HCT116 (cell line): ENCODE results near the gene CCDC177. TPM values are rescaled to one million over a fixed set of nuclear protein-coding genes. Genes with fewer than 3 reads are reported as not detected.

ENCODE experiments used
- ATAC-seq: fragments of 200-7000 bp; cut with Tn5 transposase; 2 replicates; pipeline ENCODE4 v1.9.1; 2020; ENCODE audit warnings: mild to moderate bottlenecking, moderate library complexity
- BruUV-seq: library from RNA; stranded (reverse); fragments of 400-500 nt; replicated peaks from 2 replicates; lab custom pipeline; 2021; lab: Mats Ljungman, UMichigan
- CTCF ChIA-PET: fragments of 300-600 bp; sonication (Branson Sonifier 250); formaldehyde crosslinking; loops from one replicate; lab custom pipeline; 2021; ENCODE audit warnings: antibody characterized with exemption; lab: Charles Lee
- POLR2A ChIA-PET: fragments of 300-600, 350-600 bp; sonication (Branson Sonifier 250); formaldehyde crosslinking; loops from one replicate; lab custom pipeline; 2021; ENCODE audit warnings: antibody characterized with exemption; lab: Charles Lee
- RAD21 ChIA-PET, 2 experiments: fragments of 300-600 bp; sonication (Branson Sonifier 250); formaldehyde crosslinking; loops; one replicate each; lab custom pipeline; 2023; ENCODE audit warnings: low total read pairs in 2 of 2; ENCODE audit not compliant: uncharacterized antibody in 2 of 2, unreplicated experiment in 2 of 2, low non-redundant PET in 1 of 2; lab: Charles Lee
- DNase-seq: peaks from one replicate; pipeline ENCODE4 v3.0.0-alpha.2; 2010; ENCODE audit warnings: low read depth, low spot score
- H2AFZ ChIP-seq: fragments of 200-600 bp; shearing (Covaris generic), sonication (generic); 2 replicates; pipeline ENCODE4 v1.6.1; 2017; ENCODE audit warnings: low read depth, mixed run types, mixed read lengths, antibody characterized with exemption, low read length; ENCODE audit not compliant: poor library complexity, severe bottlenecking
- H3K27ac ChIP-seq: 2 replicates; pipeline ENCODE4 v1.5.1; 2012; ENCODE audit warnings: low read depth, low read length
- H3K27me3 ChIP-seq: fragments of 200-600 bp; sonication (generic); 2 replicates; pipeline ENCODE4 v1.6.1; 2016; ENCODE audit warnings: mixed run types, low read length, mixed read lengths; ENCODE audit not compliant: insufficient read depth
- H3K36me3 ChIP-seq, 2 experiments: fragments of 200-500 bp in 1 of 2; fragments of 200-600 bp in 1 of 2; sonication (Bioruptor generic) in 1 of 2; sonication (generic) in 1 of 2; 2 replicates each; pipeline versions ENCODE4 v1.5.1 to v1.6.1; 2014 to 2016; ENCODE audit warnings: low read length in 2 of 2, inconsistent platforms in 1 of 2, mixed read lengths in 1 of 2, mixed run types in 1 of 2; ENCODE audit not compliant: insufficient read depth in 2 of 2, control insufficient read depth in 1 of 2
- H3K4me1 ChIP-seq, 2 experiments: fragments of 200-600 bp in 1 of 2; sonication (generic) in 1 of 2; 2 replicates each; pipeline versions ENCODE4 v1.5.1 to v1.6.1; 2012 to 2017; ENCODE audit warnings: low read length in 2 of 2, inconsistent platforms in 1 of 2, mild to moderate bottlenecking in 1 of 2, mixed read lengths in 1 of 2, mixed run types in 1 of 2, moderate library complexity in 1 of 2; ENCODE audit not compliant: insufficient read depth in 2 of 2, control insufficient read depth in 1 of 2
- H3K4me2 ChIP-seq: fragments of 200-600 bp; sonication (generic); 2 replicates; pipeline ENCODE4 v1.6.1; 2017; ENCODE audit warnings: mixed run types, low read length, mixed read lengths
- H3K4me3 ChIP-seq, 2 experiments: fragments of 200-600 bp in 1 of 2; sonication (generic) in 1 of 2; replicated peaks in 1 of 2; 2 replicates each; pipeline ENCODE4 v1.5.1; 2011 to 2016; ENCODE audit warnings: low read length in 2 of 2, control low read depth in 1 of 2, low read depth in 1 of 2, mild to moderate bottlenecking in 1 of 2, mixed read lengths in 1 of 2, mixed run types in 1 of 2
- H3K79me2 ChIP-seq: fragments of 200-600 bp; sonication (generic); 2 replicates; pipeline ENCODE4 v1.6.1; 2017; ENCODE audit warnings: mild to moderate bottlenecking, mixed run types, low read length, moderate library complexity, mixed read lengths; ENCODE audit not compliant: insufficient read depth
- H3K9ac ChIP-seq: fragments of 200-600 bp; sonication (generic); 2 replicates; pipeline ENCODE4 v1.6.1; 2016; ENCODE audit warnings: low read length, mixed read lengths
- H3K9me2 ChIP-seq: fragments of 200-600 bp; sonication (generic), shearing (Covaris generic); 2 replicates; pipeline ENCODE4 v1.6.1; 2017; ENCODE audit warnings: mixed run types, mild to moderate bottlenecking, moderate library complexity; ENCODE audit not compliant: insufficient read depth
- H3K9me3 ChIP-seq, 2 experiments: fragments of 200-500 bp in 1 of 2; fragments of 200-600 bp in 1 of 2; sonication (Bioruptor generic) in 1 of 2; sonication (generic) in 1 of 2; 2 replicates each; pipeline ENCODE4 v1.6.1; 2014 to 2017; ENCODE audit warnings: low read length in 2 of 2, mixed read lengths in 2 of 2, inconsistent platforms in 1 of 2, low read depth in 1 of 2, mild to moderate bottlenecking in 1 of 2, mixed run types in 1 of 2, moderate library complexity in 1 of 2; ENCODE audit not compliant: control insufficient read depth in 1 of 2, insufficient read depth in 1 of 2
- H4K20me1 ChIP-seq: fragments of 200-600 bp; sonication (generic), shearing (Covaris generic); 2 replicates; pipeline ENCODE4 v1.6.1; 2017; ENCODE audit warnings: mixed run types, mild to moderate bottlenecking, moderate library complexity; ENCODE audit not compliant: insufficient read depth
- CBX3 ChIP-seq: IDR thresholded peaks from 2 replicates; pipeline ENCODE4 v1.6.1; 2012; ENCODE audit warnings: low read depth
- CEBPB ChIP-seq: IDR thresholded peaks from 2 replicates; pipeline ENCODE4 v1.6.1; 2012; ENCODE audit warnings: low read depth
- EZH2phosphoT487 ChIP-seq: fragments of 200-600 bp; IDR thresholded peaks from 2 replicates; pipeline ENCODE4 v1.6.1; 2018; ENCODE audit warnings: antibody characterized with exemption, borderline replicate concordance
- FOSL1 ChIP-seq: IDR thresholded peaks from 2 replicates; pipeline ENCODE4 v1.6.1; 2012; ENCODE audit warnings: low read depth
- JUND ChIP-seq: IDR thresholded peaks from 2 replicates; pipeline ENCODE4 v1.6.1; 2012
- RAD21 ChIP-seq: IDR thresholded peaks from 2 replicates; pipeline ENCODE4 v1.6.1; 2012; ENCODE audit warnings: low read depth, mild to moderate bottlenecking
- SIN3A ChIP-seq: IDR thresholded peaks from 2 replicates; pipeline ENCODE4 v1.6.1; 2012; ENCODE audit warnings: low read depth
- SP1 ChIP-seq: IDR thresholded peaks from 2 replicates; pipeline ENCODE4 v1.6.1; 2012; ENCODE audit warnings: low read depth
- SRF ChIP-seq: IDR thresholded peaks from 2 replicates; pipeline ENCODE4 v1.6.1; 2012; ENCODE audit warnings: low read depth
- TCF7L2 ChIP-seq: IDR thresholded peaks from 2 replicates; pipeline ENCODE4 v1.7.0; 2011; ENCODE audit warnings: borderline replicate concordance, inconsistent platforms; ENCODE audit not compliant: insufficient read depth, insufficient read length; ENCODE audit errors: extremely low read depth
- YY1 ChIP-seq: IDR thresholded peaks from 2 replicates; pipeline ENCODE4 v1.6.1; 2011; ENCODE audit warnings: low read length, low read depth, moderate library complexity, mild to moderate bottlenecking; ENCODE audit not compliant: insufficient replicate concordance; ENCODE audit errors: extremely low read depth
- ZNF274 ChIP-seq: fragments of 200-500 bp; sonication (Bioruptor generic); IDR thresholded peaks from 2 replicates; pipeline ENCODE4 v1.6.1; 2014; ENCODE audit warnings: mild to moderate bottlenecking, low read depth, low read length, inconsistent platforms
- intact Hi-C: fragments of 100-400 bp; cut with micrococcal nuclease; formaldehyde crosslinking; loops from 2 replicates; pipeline ENCODE4 v1.10.0; 2022
- total RNA-seq: library from RNA; stranded (reverse); gene quantifications from one replicate; pipeline ENCODE4 v1.2.1, GENCODE V29; 2021; ENCODE audit not compliant: unreplicated experiment
- TF ChIP-seq, protein P1 (sequence below): IDR thresholded peaks from 2 replicates; pipeline ENCODE4 v1.6.1; 2012
- TF ChIP-seq, protein P2 (sequence below): IDR thresholded peaks from 2 replicates; pipeline ENCODE4 v1.6.1; 2012; ENCODE audit warnings: low read depth

Gene CCDC177
- total RNA-seq, 1 experiment from 2014 or later = not detected

DNA sequence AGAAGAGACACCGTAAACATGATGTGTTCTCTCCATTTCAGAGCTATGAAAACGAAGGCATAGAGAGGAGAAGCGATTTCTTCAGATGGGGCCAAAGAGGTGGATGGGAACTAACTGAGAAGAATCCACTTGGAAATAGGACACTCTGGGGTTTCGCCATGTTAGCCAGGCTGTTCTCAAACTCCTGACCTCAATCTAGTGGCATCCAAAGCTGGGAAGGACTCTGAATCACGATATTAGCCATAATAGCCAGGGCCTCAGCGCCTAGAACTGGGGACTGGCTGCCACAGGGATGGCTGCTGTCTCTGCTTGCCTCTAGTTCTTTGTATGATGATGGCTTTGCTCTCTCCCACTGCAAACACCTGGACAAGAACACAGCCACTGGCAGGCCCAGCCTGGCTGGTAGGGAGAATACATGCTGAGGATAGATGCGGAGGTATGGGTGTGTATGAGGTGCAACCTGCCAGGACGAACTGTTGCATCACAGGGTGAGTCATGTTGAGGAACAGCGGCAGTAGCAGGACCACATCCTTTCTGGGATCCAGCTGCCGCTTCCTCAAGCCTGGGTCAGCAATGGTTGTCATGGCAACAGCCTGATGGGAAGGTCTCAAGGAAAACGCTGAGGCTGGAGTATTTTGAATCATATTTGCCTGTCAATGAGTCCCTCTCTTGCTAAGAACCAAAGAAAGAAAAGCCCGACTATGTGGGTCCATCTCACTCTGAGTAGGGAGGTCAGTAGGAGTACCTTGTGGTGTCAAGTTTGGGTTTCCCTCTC lies 31.1 kb downstream of the CCDC177 start:
- peak; percentile 48 for DNase-seq
- TF ChIP-seq ZNF274 = no peak
- peak; percentile 63; the same call in 1 of the 2 replicates for TF ChIP-seq CBX3
- no peak for TF ChIP-seq SIN3A
- peak; percentile 94 for TF ChIP-seq CEBPB
- TF ChIP-seq, protein P1, sequence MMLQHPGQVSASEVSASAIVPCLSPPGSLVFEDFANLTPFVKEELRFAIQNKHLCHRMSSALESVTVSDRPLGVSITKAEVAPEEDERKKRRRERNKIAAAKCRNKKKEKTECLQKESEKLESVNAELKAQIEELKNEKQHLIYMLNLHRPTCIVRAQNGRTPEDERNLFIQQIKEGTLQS = peak; percentile 92
- no peak; the same call in 1 of the 2 replicates for TF ChIP-seq SRF
- TF ChIP-seq EZH2phosphoT487 = no peak
- TF ChIP-seq YY1 = no peak
- 0 out of 2 replicates have a peak, but pooled peaks have one; percentile 30 for TF ChIP-seq SP1
- TF ChIP-seq, protein P2, sequence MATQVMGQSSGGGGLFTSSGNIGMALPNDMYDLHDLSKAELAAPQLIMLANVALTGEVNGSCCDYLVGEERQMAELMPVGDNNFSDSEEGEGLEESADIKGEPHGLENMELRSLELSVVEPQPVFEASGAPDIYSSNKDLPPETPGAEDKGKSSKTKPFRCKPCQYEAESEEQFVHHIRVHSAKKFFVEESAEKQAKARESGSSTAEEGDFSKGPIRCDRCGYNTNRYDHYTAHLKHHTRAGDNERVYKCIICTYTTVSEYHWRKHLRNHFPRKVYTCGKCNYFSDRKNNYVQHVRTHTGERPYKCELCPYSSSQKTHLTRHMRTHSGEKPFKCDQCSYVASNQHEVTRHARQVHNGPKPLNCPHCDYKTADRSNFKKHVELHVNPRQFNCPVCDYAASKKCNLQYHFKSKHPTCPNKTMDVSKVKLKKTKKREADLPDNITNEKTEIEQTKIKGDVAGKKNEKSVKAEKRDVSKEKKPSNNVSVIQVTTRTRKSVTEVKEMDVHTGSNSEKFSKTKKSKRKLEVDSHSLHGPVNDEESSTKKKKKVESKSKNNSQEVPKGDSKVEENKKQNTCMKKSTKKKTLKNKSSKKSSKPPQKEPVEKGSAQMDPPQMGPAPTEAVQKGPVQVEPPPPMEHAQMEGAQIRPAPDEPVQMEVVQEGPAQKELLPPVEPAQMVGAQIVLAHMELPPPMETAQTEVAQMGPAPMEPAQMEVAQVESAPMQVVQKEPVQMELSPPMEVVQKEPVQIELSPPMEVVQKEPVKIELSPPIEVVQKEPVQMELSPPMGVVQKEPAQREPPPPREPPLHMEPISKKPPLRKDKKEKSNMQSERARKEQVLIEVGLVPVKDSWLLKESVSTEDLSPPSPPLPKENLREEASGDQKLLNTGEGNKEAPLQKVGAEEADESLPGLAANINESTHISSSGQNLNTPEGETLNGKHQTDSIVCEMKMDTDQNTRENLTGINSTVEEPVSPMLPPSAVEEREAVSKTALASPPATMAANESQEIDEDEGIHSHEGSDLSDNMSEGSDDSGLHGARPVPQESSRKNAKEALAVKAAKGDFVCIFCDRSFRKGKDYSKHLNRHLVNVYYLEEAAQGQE = no peak
- no peak for TF ChIP-seq TCF7L2
- TF ChIP-seq RAD21 = no peak
- TF ChIP-seq FOSL1 = peak; percentile 76
- TF ChIP-seq JUND = peak; percentile 75
- TF ChIP-seq, all 23 proteins: peak for 6
- intact Hi-C loops = no loop called here
- RAD21 ChIA-PET = no interaction called here
- no peaks in the 10 kb centered on the region for H3K27me3 ChIP-seq
- no peaks in the 10 kb centered on the region for H3K4me1 ChIP-seq
- no peak overlapping the region for H2AFZ ChIP-seq
- H4K20me1 ChIP-seq = no peaks in the 10 kb centered on the region
- H3K9me3 ChIP-seq = no peaks in the 10 kb centered on the region
- no peak overlapping the region for H3K4me2 ChIP-seq
- H3K27ac ChIP-seq = no peak overlapping the region
- H3K4me3 ChIP-seq = no peak overlapping the region
- no peaks in the 10 kb centered on the region for H3K9me2 ChIP-seq
- CTCF ChIA-PET = interaction anchor here (2.6 kb wide), 1 partner anchor 8 kb away, joined by 13 read pairs; no protein-coding TSS in a partner anchor
- POLR2A ChIA-PET = interaction anchor here (0.6 kb wide), 1 partner anchor 152 kb away, joined by 3 read pairs; no protein-coding TSS in a partner anchor
- no peaks in the 10 kb centered on the region for H3K79me2 ChIP-seq
- BruUV-seq = no TSS peak
- no peak overlapping the region for H3K9ac ChIP-seq
- peak; percentile 53 for ATAC-seq
- H3K36me3 ChIP-seq = no peaks in the 10 kb centered on the region
